Measurements from ENCODE around the gene LTBP1.
"Not testable (repeated sequence)": the region's sequence is repeated elsewhere in the genome, so short reads cannot be mapped to it uniquely, and the experiment has no call there.

LTBP1 gene

DNA sequence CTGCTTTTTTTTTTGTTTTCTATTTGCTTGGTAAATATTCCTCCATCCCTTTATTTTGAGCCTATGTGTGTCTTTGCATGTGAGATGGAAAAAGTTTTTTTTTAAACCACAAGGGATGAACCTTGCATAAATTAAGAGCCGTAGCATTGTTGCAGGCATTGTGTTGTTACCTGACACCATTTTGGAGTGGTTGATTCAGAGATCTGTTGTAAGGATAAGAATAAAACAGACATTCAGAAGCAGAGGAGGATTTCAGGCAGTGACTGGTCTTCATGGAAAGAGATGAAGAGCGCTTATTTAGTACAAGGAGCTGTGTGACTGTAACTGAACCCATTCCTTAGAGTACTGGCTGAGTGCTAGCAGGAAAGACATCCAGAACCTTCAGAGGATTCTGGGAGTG, 101.2 kb downstream of the LTBP1 start:
- DNase-seq: no peak

DNA sequence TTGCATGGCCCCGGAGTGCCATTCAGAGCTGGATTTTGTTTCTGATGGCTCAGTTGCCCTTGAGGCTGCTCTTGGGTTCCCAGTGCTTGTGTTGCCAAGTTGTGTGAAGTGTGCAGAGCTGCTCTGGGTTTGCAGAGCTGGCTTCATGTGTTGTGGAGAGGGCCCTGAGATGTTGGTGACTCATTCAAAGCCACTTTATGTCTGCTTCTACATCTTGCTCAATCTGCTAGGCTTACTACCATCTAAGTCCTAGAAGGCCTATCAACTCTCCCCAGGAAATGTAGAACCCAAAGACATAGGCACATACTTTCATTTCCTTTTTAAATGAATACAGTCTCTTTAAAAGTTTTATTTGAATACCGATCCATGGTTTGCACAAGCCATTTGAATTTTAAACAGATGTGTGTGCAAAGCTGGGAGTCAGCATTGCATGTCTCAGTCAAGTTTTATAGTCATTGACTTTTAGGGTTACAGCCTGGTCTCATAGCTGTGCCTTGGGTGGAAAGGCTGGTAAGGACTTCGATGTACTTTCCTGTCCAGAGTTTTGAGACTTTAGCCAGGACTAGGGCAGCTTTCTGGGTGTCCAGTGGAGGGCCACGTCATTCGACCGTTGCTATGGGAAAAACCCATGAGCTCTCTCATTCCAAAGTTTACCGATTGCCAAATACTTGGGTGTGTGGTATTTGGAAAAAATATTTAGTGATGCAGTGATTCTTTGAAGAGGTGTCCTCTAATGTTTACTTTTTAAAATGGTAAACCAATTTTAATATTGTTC, 105.0 kb downstream of the LTBP1 start:
- DNase-seq: no peak

DNA sequence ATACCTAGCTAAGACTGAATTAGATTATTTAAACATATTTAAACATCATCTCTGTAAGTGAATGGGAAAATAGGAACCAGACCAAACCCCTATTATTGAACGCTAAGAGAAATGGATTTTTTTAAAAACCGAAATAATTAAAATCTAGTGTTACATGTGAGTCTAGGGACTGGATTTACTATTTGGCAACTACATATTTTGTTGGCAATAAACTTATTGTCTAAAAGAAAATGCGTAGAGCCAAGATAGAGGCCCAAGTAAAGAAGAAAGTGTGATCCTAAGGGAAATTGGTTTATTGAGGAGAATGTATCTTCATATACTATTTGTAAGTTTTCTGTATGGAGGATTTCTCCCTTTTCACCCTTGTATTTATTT, 105.6 kb downstream of the LTBP1 start:
- no peak for DNase-seq

DNA sequence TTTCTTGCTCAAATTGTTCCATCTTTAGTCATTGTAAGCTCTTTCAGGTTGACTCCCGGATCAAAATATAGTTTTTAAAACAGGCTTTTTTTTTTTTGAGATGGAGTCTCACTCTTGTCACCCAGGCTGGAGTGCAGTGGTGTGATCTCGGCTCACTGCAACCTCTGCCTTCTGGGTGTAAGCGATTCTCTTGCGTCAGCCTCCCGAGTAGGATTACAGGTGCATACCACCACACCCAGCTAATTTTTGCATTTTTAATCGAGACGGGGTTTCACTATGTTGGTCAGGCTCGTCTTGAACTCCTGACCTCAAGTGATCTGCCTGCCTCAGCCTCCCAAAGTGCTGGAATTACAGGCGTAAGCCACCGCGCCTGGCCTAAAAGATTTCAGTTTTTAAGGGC, 106.0 kb downstream of the LTBP1 start:
- DNase-seq: not testable (repeated sequence)

DNA sequence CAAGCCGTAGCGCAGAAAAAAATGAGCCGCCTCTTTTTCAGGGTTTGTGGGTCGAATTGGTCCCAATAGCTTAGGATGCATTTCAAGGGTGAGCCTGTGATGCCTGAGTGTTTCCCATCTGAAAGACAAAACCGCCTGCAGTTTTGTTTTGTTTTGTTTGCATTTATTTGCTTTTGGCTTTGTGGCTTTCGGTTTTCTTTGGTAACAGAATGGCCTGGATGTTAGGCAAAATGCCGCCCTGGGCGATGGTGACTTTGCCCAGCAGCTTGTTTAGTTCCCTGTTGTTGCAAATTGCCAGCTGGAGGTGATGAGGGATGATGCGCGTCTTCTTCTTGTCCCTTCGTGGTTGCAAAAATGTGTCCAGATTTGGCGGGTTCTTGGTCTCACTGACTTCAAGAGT, 109.4 kb downstream of the LTBP1 start:
- no peak for DNase-seq

DNA sequence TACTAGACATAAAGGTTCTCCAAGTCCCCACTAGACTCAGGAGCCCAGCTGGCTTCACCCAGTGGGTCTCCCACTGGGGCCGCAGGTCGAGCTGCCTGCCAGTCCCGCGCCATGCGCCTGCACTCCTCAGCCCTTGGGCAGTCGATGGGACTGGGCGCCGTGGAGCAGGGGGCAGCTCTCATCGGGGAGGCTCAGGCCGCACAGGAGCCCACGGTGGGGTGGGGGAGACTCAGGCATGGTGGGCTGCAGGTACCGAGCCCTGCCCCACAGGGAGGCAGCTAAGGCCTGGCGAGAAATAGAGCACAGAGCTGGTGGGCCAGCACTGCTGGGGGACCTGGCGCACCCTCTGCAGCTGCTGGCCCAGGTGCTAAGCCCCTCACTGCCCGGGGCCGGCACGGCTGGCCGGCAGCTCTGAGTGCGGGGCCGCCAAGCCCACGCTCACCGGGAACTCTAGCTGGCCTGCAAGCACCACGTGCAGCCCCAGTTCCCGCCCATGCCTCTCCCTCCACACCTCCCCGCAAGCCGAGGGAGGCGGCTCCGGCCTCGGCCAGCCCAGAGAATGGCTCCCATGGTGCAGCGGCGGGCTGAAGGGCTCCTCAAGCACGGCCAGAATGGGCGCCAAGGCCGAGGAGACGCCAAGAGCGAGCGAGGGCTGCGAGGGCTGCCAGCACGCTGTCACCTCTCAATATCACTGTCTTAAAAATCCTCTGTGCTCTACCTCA, 110.7 kb downstream of the LTBP1 start:
- not testable (repeated sequence) for DNase-seq

DNA sequence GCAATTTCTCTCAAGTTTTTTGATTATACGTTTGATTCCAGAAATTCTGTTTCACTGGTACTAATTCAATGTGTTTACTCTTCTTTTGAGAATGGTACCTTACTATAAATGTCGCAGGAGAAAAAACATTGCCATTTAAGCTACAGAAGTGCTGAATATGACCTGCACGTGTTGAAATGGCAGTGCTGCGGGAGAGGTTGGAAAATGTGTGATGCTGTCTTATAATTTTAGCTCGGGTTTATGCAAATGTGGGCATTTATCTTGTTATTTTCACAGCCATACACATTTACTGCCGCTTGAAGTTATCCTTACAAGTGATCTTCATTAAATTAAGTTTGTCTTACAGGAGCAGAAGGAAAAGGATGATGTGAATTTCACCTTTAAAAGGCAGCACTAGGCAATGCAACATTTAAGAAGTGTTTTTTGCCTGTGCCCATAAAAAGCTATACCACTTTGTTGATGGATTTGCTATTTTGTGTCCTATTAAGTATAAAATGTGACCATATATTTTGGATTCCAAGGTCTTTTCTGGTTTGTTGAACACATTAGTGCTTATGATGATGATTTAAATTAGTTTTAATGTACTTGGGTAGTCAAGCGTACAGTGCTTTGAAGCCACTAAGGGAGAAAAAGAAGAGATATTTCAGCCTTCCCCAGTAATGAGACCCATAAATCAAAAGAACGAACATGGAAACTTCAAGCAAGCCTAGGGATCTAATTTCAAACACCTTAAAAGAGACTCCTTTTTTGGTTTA, 112.1 kb downstream of the LTBP1 start:
- no peak for DNase-seq

DNA sequence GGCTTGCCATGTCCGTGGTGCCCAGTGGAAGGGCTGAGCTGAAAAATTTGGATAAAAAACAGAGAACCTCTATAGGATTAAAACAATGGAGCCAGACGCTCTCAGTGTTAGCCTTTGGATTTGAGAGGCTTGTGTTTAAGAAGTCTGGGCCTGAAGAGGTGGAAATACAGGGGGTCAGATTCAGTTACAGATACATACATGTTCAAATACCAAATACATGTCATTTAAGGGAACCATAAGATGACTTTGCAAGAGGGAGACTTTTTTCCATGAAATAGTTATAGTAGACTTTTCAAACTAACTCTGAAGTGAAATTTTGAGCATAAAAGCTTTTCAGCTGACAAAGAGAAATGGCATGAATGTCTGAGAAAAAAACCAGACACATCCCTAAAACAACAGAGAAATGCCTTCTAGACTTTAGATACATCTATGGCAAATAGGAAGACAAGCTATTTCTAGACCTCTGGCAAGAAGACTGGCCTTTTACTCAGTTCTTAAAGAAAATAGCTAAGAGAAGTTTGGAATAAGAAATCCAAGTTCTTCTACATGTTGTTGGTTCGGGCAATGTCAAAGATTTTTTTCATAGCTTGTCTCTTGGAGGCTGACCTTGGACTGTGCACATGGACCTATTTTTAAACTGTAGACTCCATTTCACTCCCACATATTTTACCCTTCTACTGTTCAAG, 112.9 kb downstream of the LTBP1 start:
- DNase-seq: no peak

DNA sequence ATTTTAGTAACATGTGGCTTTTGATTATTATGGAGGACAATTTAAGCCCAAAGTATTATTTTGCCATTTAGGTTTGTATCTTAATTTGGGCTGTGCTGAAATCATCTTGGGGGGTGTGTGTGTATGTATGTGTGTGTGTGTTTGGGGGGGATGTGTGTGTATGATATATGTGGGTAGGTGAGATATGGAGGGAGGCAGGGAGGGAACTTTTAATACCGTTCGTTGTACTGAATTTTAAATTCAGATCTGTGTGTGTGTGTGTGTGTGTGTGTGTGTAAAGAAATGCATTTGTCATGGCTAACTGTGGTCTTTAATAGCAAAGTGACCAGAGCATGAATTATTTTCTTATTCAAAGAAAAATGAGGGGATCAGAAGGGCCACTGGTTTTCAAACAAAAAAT, 113.7 kb downstream of the LTBP1 start:
- DNase-seq: no peak

DNA sequence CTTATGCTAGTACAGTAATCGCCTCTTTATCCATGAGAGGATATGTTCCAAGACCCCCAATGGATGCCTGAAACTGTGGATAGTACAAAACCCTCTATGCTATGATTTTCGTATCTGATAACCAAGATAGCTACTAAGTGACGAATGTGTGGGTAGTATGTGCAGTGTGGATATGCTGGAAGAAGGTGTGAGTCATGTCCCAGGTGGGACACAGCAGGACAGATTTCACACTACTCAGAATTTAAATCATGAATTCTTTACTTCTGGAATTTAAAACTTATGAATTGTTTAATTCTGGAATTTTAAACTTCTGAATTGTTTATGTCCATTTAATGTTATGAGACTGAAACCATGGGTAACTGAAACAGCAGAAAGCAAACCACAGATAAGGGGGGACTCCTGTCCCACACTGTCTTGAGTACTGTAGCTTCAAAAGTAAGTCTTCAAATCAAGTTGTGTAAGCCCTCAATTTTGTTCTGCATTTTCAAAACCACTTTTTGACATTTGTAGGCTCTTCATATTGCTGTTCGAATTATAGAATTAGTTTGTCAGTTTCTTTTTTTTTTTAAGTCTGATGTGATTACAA, 116.0 kb downstream of the LTBP1 start:
- no peak for DNase-seq

DNA sequence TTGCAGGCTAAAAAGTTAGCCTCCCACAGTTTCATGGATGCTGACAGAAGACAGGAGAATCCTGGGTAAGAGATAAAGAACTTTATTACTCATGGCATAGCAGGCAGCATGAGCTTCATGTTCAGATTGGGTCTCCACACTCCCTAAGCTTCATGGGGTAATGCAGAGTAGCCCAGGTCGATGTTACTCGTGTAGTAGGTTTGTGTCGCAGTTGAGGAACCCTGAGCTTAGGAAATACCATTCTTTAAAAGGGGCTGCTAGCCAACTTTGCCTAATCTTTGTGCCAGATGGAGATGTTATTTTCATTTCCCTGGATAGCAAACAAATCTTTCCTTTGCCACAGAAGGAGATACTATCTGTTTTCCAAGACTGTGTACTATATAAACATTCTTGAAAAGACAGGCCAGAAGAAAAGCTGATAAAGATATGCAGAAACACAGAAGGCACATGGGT, 117.6 kb downstream of the LTBP1 start:
- no peak for DNase-seq

DNA sequence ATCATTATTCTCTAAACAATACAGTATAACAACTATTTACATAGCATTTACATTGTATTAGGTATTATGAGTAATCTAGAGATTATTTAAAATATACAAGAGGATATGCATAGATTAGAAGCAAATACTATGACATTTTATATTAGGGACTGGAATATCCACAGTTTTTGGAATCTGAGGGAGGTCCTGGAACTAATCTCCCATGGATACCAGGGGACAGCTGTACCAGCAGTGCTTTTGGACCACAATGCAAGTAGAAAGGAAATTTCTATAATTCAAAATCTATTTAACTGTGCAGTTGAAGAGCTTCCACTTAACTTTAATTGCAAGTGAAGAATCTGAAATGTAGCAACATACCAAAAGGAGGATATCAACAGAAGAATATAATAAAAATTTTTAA, 120.8 kb downstream of the LTBP1 start:
- no peak for DNase-seq

DNA sequence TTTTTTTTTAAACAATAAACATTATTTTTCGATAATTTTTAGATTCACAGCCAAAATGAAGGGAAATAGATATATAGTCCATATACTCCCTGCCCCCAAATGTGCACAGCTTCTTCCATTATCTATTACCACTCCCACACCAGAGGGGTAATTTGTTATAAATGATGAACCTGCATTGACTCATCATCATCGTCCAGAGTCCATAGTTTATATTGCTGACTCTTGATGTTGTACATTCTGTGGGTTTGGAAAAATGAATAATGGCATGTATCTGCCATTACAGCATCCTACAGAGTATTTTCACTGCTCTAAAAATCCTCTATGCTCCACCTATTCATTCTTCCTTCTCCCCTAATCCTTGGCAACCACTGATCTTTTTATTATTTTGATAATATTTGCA, 121.5 kb downstream of the LTBP1 start:
- no peak for DNase-seq

DNA sequence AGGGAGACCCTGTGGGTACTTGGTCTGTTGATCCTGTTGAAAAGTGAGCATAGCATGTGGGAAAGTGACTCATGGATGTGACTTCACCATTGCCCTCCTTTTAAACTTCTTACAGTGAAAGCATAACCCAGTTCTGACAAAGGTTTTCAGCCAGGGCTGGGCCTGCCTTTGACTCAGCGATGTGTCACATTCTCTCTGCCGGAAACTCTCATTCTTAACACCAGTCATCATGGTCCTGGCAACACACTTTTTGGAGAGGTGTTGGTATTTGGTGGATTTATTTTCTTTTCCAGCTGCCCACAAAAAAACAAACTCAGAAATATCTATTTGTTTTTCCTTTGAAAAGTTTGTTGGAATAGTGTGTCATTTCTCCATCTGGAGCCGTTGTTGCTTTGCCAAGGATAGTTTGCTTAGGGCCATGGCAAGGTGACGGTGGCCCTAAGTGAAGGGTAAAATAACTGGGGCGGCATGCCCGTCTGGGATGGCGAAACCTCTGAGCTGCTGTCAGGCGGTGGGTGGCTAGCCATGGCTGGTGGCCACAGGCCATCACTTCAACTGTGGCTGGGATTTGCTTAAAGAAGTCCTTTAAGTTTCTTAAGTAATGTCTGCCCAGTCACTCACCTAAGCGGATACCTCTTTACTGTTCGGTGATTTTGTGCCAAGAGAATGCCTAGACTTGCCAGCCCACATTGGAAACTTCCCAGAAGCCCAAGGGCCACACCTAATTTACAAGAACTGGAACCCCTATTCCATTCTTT, 123.3 kb downstream of the LTBP1 start:
- DNase-seq: no peak

DNA sequence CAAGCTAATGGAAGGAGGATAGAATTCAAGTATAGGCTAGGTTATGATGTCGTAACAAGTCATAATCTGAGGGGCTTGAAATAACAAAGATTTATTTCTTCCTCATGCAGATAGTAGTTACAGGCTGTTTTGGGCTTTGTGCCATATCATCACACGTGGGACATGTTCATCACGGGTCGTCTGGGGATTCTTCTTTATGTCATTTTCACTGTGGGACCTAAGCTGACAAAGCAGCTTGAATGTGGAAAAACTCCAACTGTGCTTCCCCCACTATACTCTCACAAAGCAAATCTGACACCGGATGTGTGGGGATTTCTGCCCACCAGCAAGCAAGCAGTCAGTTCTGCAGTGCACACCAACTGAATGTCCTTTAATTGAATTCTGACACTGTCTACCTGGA, 124.8 kb downstream of the LTBP1 start:
- DNase-seq: no peak

DNA sequence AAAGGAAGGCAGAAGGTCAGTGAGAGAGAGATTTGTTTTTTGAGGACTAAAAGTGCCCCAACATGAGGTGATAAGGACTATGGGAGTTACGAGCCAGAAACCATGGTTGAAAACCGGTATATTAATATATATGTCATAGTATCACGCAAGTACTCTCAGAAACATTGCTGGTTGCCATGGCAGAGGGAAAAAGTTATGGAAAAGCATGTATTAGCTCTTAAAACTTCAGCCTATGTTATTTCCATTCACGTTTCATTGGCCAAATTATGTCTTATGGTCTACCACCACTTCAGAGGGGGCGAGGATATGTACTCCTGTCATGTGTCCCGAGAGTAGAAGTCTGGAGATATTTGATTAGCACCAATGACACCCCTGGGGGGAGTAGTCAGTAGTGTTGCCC, 125.9 kb downstream of the LTBP1 start:
- no peak for DNase-seq

DNA sequence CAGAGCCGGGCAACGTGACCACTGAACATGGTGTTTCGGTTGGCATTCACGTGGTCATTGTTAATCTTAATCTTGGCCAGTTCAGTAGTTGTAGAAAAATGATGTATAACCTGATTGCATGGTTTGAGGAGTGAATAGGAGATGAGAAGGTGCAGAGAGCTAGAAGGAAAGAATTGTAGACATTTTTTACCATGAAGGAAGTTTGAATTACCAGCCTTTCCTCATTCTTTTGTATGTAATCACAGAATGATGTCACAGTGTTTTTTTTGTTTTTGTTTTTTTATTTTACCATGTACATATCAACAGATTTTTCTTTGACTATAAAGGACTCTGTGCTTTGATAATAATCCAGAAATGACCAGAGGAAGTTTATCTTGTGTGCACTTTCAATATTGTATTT, 126.3 kb downstream of the LTBP1 start:
- DNase-seq: no peak

DNA sequence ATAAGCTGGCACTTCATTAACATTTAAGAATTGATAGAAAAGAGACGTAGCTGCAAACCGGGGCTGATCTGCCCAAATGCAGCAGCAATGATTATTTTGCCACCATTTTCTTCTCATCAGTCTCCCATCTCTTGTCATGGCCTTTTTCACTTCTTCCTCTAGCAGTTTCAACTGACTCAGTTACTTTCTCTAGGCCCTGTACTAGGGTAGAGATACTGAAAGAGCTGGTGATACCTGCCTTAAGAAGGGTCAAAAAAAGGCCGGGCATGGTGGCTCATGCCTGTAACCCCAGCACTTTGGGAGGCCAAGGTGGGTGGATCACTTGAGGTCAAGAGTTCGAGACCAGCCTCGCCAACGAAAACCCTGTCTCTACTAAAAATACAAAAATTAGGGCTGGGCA, 127.4 kb downstream of the LTBP1 start:
- DNase-seq: no peak

DNA sequence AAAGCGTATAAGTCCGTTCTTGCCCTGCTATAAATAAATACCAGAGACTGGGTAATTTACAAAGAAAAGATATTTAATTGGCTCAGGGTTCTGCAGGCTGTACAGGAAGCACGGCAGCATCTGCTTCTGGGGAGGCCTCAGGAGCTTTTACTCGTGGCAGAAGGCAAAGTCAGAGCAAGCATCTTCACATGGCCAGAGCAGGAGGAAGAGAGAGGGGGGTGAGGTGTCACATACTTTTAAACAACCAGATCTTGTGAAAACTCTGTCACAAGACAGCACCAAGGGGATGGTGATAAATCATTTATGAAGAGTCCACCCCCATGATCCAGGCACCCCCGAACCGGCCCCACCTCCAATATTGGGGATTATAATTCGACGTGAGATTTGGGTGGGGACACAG, 130.6 kb downstream of the LTBP1 start:
- DNase-seq: no peak

DNA sequence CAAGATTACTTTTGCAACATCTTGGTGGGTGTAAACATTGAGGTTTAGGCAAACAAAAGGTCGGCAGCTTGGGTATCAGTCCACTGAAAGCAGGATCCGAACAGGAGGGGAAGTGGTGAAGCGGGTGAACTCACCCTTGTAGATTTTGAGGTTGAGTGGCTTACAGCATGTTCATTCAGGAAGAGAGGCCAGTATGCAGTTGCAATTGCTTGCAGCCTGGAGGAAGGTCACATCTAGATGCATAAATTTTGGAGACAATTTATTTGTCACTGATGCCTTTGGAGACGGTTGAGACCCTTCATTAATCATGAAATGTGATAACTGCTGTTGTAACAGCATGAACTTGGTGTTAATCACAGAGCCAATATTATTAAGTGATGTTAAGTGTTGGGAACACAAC, 131.1 kb downstream of the LTBP1 start:
- DNase-seq: no peak

DNA sequence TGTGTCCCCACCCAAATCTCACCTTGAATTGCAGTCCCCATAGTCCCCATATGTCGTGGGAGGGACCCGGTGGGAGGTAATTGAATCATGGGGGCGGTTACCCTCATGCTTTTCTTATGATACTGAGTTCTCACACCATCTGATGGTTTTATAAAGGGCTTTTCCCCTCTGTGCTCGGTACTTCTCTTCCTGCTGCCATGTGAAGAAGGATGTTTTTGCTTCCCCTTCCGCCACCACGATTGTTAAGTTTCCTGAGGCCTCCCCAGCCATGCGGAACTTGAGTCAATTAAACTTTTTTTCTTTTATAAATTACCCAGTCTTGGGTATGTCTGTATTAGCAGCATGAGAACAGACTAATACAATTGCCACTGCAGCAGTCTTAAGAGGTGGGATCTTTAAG, 134.9 kb downstream of the LTBP1 start:
- DNase-seq: no peak

Data from CD4-positive, alpha-beta T cell treated with Interleukin-17A for 1 hour (primary cell).